ENCODE measurements around the gene TMEM100. TPM values are rescaled to one million over a fixed set of nuclear protein-coding genes. Genes with fewer than 3 reads are reported as not detected.

The TMEM100 gene
- total and polyA plus RNA-seq, 2 of the 8 experiments (the other 6 are each of a cell fraction or from before 2014, with no cell fraction given): 0.36 to 0.48 TPM

- POLR2A ChIA-PET (ENCODE audit: partially characterized antibody): no interaction called here
- H2BK5ac ChIP-seq (ENCODE audit: low read depth, low read length): no peak overlapping the region
- no peak overlapping the region for H3K18ac ChIP-seq (ENCODE audit: extremely low read depth, low read length)
- no peak overlapping the region for H3K14ac ChIP-seq (ENCODE audit: insufficient read length)
- no peak overlapping the region for H2BK15ac ChIP-seq (ENCODE audit: low read length)
- no peaks in the 10 kb centered on the region for H3K23me2 ChIP-seq (ENCODE audit: low read depth, low read length)
- no peaks in the 10 kb centered on the region for H3K27me3 ChIP-seq (replicated peaks in 1 of 4; ENCODE audit: control insufficient read depth in 3 of 4, extremely low read depth in 1 of 4, insufficient read depth in 3 of 4, low read length in 3 of 4)
- H3K4me3 ChIP-seq (ENCODE audit: extremely low read depth in 1 of 4, insufficient read depth in 2 of 4, low read depth in 3 of 4, low read length in 4 of 4): no peak overlapping the region
- no peak overlapping the region for H3K9ac ChIP-seq (replicated peaks in 1 of 4; ENCODE audit: extremely low read depth in 1 of 4, low read depth in 3 of 4, low read length in 3 of 4)
- no peak overlapping the region for H3K4me2 ChIP-seq (ENCODE audit: insufficient read depth in 1 of 2, low read depth in 2 of 2, low read length in 2 of 2)
- H3K9me3 ChIP-seq (ENCODE audit: insufficient read depth in 2 of 2, low read depth in 1 of 2, low read length in 1 of 2): no peaks in the 10 kb centered on the region
- CTCF ChIA-PET (ENCODE audit: partially characterized antibody): interaction anchor here (1.0 kb wide), 1 partner anchor 40 kb away, joined by 3 read pairs; no protein-coding TSS in a partner anchor
- no peak overlapping the region for H4K8ac ChIP-seq (ENCODE audit: extremely low read depth, insufficient read depth, low read length)
- no peak overlapping the region for H4K91ac ChIP-seq (replicated peaks; ENCODE audit: insufficient read length, low read length)
- H2BK12ac ChIP-seq (ENCODE audit: low read depth, low read length): no peak overlapping the region
- no peaks in the 10 kb centered on the region for H3K79me2 ChIP-seq (ENCODE audit: control insufficient read depth in 1 of 2, insufficient read depth in 2 of 2, low read length in 2 of 2)
- 92% methylated on average over 1 of the region's 1 CpG; no CpG with 5 or more reads in 1 of the 2 experiments for WGBS, 2 experiments (ENCODE audit: extremely low coverage in 1 of 2, insufficient coverage in 1 of 2, insufficient read length in 1 of 2, insufficient replicate concordance in 2 of 2, low coverage in 1 of 2, low lambda C conversion rate in 2 of 2, missing lambda C conversion rate in 1 of 2)
- no peak overlapping the region for H4K5ac ChIP-seq (ENCODE audit: insufficient read length, low read depth, low read length)
- no peaks in the 10 kb centered on the region for H3K4me1 ChIP-seq (replicated peaks in 1 of 4; ENCODE audit: control insufficient read depth in 3 of 4, insufficient read depth in 4 of 4, low read length in 3 of 4)
- H3K4ac ChIP-seq (replicated peaks; ENCODE audit: insufficient read length, low read depth, low read length): no peak overlapping the region
- no peak overlapping the region for H2AK5ac ChIP-seq (ENCODE audit: low read depth, low read length)
- H3K36me3 ChIP-seq (ENCODE audit: control insufficient read depth in 2 of 4, insufficient read depth in 4 of 4, low read length in 3 of 4): no peaks in the 10 kb centered on the region
- no peak overlapping the region for H2AFZ ChIP-seq (ENCODE audit: low read length)
- TF ChIP-seq GABPA (IDR thresholded peaks at IDR 0.05; ENCODE audit: borderline replicate concordance, insufficient read depth, low read length): no peak
- no peak for TF ChIP-seq PHF8 (conservative IDR thresholded peaks at IDR 0.05; ENCODE audit: low read depth, low read length)
- TF ChIP-seq SUZ12 (IDR thresholded peaks at IDR 0.05; ENCODE audit: low read length): no peak
- no peak for TF ChIP-seq POLR2A (IDR thresholded peaks at IDR 0.05; ENCODE audit: control extremely low read depth in 1 of 2, low read depth in 2 of 2, low read length in 2 of 2)
- TF ChIP-seq HDAC2 (IDR thresholded peaks at IDR 0.05; ENCODE audit: borderline replicate concordance in 1 of 2, low read depth in 2 of 2, low read length in 2 of 2): no peak
- TF ChIP-seq RAD21 (IDR thresholded peaks at IDR 0.05 in 1 of 2, conservative IDR thresholded peaks at IDR 0.05 in 1 of 2; ENCODE audit: low read depth in 2 of 2, low read length in 2 of 2): no peak
- TF ChIP-seq JUN (IDR thresholded peaks at IDR 0.05; ENCODE audit: low read depth, low read length): no peak
- no peak for TF ChIP-seq SIX5 (IDR thresholded peaks at IDR 0.05; ENCODE audit: low read depth, low read length)
- TF ChIP-seq CBX5 (IDR thresholded peaks at IDR 0.05; ENCODE audit: low read depth, low read length): no peak
- no peak for TF ChIP-seq ATF3 (IDR thresholded peaks at IDR 0.05; ENCODE audit: insufficient read depth, low read depth, low read length)
- no peak for TF ChIP-seq BRCA1 (IDR thresholded peaks at IDR 0.05; ENCODE audit: low read depth, low read length)
- H4K20me1 ChIP-seq (replicated peaks in 1 of 2; ENCODE audit: control insufficient read depth in 1 of 2, insufficient read depth in 2 of 2, low read length in 2 of 2): no peaks in the 10 kb centered on the region
- H3K27ac ChIP-seq (ENCODE audit: low read depth, low read length): no peak overlapping the region
- no peak overlapping the region for H3K23ac ChIP-seq (ENCODE audit: insufficient read length)
- H2BK20ac ChIP-seq (ENCODE audit: low read length): no peak overlapping the region
- no peak for FAIRE-seq
- H2BK120ac ChIP-seq (replicated peaks; ENCODE audit: low read depth, low read length): no peak overlapping the region
- no peak overlapping the region for H3K56ac ChIP-seq (replicated peaks; ENCODE audit: insufficient read length, low read depth, low read length)
- H3K79me1 ChIP-seq (ENCODE audit: low read depth, low read length): no peaks in the 10 kb centered on the region
- no peak for DNase-seq (ENCODE audit: low read depth in 1 of 2, low spot score in 2 of 2)
Observed at GRCh38 chr17:55677446-55677845, 45.2 kb downstream of the TMEM100 start.

All from H1 (cell line).